Panc1 (cell line): ENCODE results near the gene COASY. TPM values are rescaled to one million over a fixed set of nuclear protein-coding genes. Genes with fewer than 3 reads are reported as not detected.

Source experiments
- ATAC-seq: fragments of 200-7000 bp; cut with Tn5 transposase; 2 replicates; pipeline ENCODE4 v1.9.1; 2020; ENCODE audit warnings: mild to moderate bottlenecking, moderate library complexity
- BruUV-seq: library from RNA; stranded (reverse); fragments of 400-500 nt; replicated peaks from 2 replicates; lab custom pipeline; 2021; lab: Mats Ljungman, UMichigan
- CTCF ChIA-PET: fragments of 300-600 bp; sonication (Branson Sonifier 250); formaldehyde crosslinking; loops from one replicate; lab custom pipeline; 2022; ENCODE audit warnings: antibody characterized with exemption; lab: Charles Lee
- POLR2A ChIA-PET: fragments of 300-600 bp; sonication (Branson Sonifier 250); formaldehyde crosslinking; loops from one replicate; lab custom pipeline; 2022; ENCODE audit warnings: antibody characterized with exemption; lab: Charles Lee
- DNase-seq: peaks from one replicate; pipeline ENCODE4 v3.0.0-alpha.2; 2010; ENCODE audit warnings: low read depth, low spot score
- H3K27ac ChIP-seq: 2 replicates; pipeline ENCODE4 v1.5.1; 2011; ENCODE audit warnings: mild to moderate bottlenecking, low read length, inconsistent platforms
- H3K27me3 ChIP-seq: fragments of 200-500 bp; sonication (Bioruptor generic); 2 replicates; pipeline ENCODE4 v1.6.0; 2014; ENCODE audit warnings: low read length, inconsistent platforms; ENCODE audit not compliant: control insufficient read depth, insufficient read depth
- H3K36me3 ChIP-seq: fragments of 200-500 bp; sonication (Bioruptor generic); 2 replicates; pipeline ENCODE4 v1.5.1; 2014; ENCODE audit warnings: inconsistent platforms, mild to moderate bottlenecking, low read length, moderate library complexity; ENCODE audit not compliant: control insufficient read depth, insufficient read depth
- H3K4me1 ChIP-seq: 2 replicates; pipeline ENCODE4 v1.5.1; 2011; ENCODE audit warnings: inconsistent platforms, mild to moderate bottlenecking, low read length, moderate library complexity; ENCODE audit not compliant: control insufficient read depth, insufficient read depth
- H3K4me3 ChIP-seq, 2 experiments: 2 replicates each; pipeline ENCODE4 v1.5.1; 2011 to 2012; ENCODE audit warnings: low read depth in 2 of 2, low read length in 2 of 2, mild to moderate bottlenecking in 2 of 2, inconsistent platforms in 1 of 2, moderate library complexity in 1 of 2
- H3K9me3 ChIP-seq: fragments of 200-500 bp; sonication (Bioruptor generic); 2 replicates; pipeline ENCODE4 v1.5.1; 2014; ENCODE audit warnings: low read depth, mild to moderate bottlenecking, inconsistent platforms, low read length, moderate library complexity; ENCODE audit not compliant: control insufficient read depth, insufficient read depth
- CTCF ChIP-seq: fragments of 450-650 bp; IDR thresholded peaks from 2 replicates; pipeline ENCODE4 v1.5.1; 2017; ENCODE audit warnings: mild to moderate bottlenecking
- POLR2AphosphoS5 ChIP-seq: IDR thresholded peaks from 2 replicates; pipeline ENCODE4 v1.6.1; 2012; ENCODE audit warnings: mild to moderate bottlenecking, low read depth, low read length, moderate library complexity
- REST ChIP-seq, 2 experiments: IDR thresholded peaks; 2 replicates each; pipeline ENCODE4 v1.6.1; 2011 to 2012; ENCODE audit warnings: low read depth in 2 of 2, control low read depth in 1 of 2, low read length in 1 of 2, mild to moderate bottlenecking in 1 of 2, moderate library complexity in 1 of 2; ENCODE audit not compliant: insufficient read depth in 1 of 2
- SIN3A ChIP-seq: IDR thresholded peaks from 2 replicates; pipeline ENCODE4 v1.6.1; 2012; ENCODE audit warnings: low read depth, mild to moderate bottlenecking, low read length, moderate library complexity, borderline replicate concordance; ENCODE audit not compliant: insufficient read depth
- TCF7L2 ChIP-seq: IDR thresholded peaks from 2 replicates; pipeline ENCODE4 v1.6.1; 2011; ENCODE audit warnings: mild to moderate bottlenecking, low read depth, low read length, inconsistent platforms
- in situ Hi-C: cut with HindIII; loops from 2 replicates; pipeline ENCODE4 v1.10.0; 2016; ENCODE audit warnings: low sequenced_read_pairs, low pct_unique_long_range_greater_than_20kb
- intact Hi-C: fragments of 100-400 bp; cut with micrococcal nuclease; formaldehyde crosslinking; loops from one replicate; pipeline ENCODE4 v1.10.0; 2022; ENCODE audit not compliant: unreplicated experiment
- total RNA-seq: library from RNA; stranded (reverse); gene quantifications from one replicate; pipeline ENCODE4 v1.2.1, GENCODE V29; 2021; ENCODE audit not compliant: unreplicated experiment

COASY gene
- total RNA-seq, 1 experiment from 2014 or later, result 76.7 TPM

GRCh38 chr17:42584880-42585279 lies 22.9 kb downstream of the COASY start:
- H3K27me3 ChIP-seq, result no peaks in the 10 kb centered on the region
- H3K4me1 ChIP-seq, result no peaks in the 10 kb centered on the region
- no peak overlapping the region for H3K27ac ChIP-seq
- CTCF ChIA-PET, result no interaction called here
- no TSS peak for BruUV-seq
- intact Hi-C loops, result no loop called here
- no peaks in the 10 kb centered on the region for H3K9me3 ChIP-seq
- no peak for TF ChIP-seq SIN3A
- no peak for TF ChIP-seq TCF7L2
- TF ChIP-seq POLR2AphosphoS5, result no peak
- TF ChIP-seq CTCF, result no peak
- no peak for TF ChIP-seq REST (IDR thresholded peaks at IDR 0.05; ENCODE audit: insufficient read depth in 1 of 2, low read depth in 2 of 2, low read length in 1 of 2)
- ATAC-seq (no peak), DNase-seq (no peak)
- POLR2A ChIA-PET, result no interaction called here
- H3K36me3 ChIP-seq, result peaks cover 7% of the 10 kb centered on the region
- in situ Hi-C loops, result no loop called here
- H3K4me3 ChIP-seq, result no peak overlapping the region

GRCh38 chr17:42585353-42585752 lies 23.4 kb downstream of the COASY start:
- no peak for TF ChIP-seq TCF7L2
- no peak for TF ChIP-seq REST (IDR thresholded peaks at IDR 0.05; ENCODE audit: insufficient read depth in 1 of 2, low read depth in 2 of 2, low read length in 1 of 2)
- TF ChIP-seq SIN3A, result no peak
- TF ChIP-seq CTCF, result no peak
- TF ChIP-seq POLR2AphosphoS5, result no peak
- H3K27ac ChIP-seq, result no peak overlapping the region
- intact Hi-C loops, result no loop called here
- CTCF ChIA-PET, result no interaction called here
- H3K36me3 ChIP-seq, result peaks cover 7% of the 10 kb centered on the region
- BruUV-seq, result no TSS peak
- POLR2A ChIA-PET, result no interaction called here
- no peaks in the 10 kb centered on the region for H3K27me3 ChIP-seq
- no peaks in the 10 kb centered on the region for H3K9me3 ChIP-seq
- DNase-seq, result no peak
- ATAC-seq, result no peak
- in situ Hi-C loops, result no loop called here
- no peak overlapping the region for H3K4me3 ChIP-seq
- no peaks in the 10 kb centered on the region for H3K4me1 ChIP-seq
